HEK293 (cell line): Measurements from ENCODE around the gene PSMD7.

Experiments
- CTCF ChIP-seq: fragments of 450-650 bp; formaldehyde crosslinking; IDR thresholded peaks from 2 replicates; pipeline ENCODE4 v1.5.1; 2016; ENCODE audit warnings: missing biosample characterization, missing genetic modification characterization
- PRDM2 ChIP-seq: fragments of 450-650 bp; formaldehyde crosslinking; IDR thresholded peaks from 2 replicates; pipeline ENCODE4 v1.5.1; 2016; ENCODE audit warnings: missing biosample characterization, missing genetic modification characterization, borderline replicate concordance
- ZBTB7A ChIP-seq: fragments of 450-650 bp; formaldehyde crosslinking; IDR thresholded peaks from 2 replicates; pipeline ENCODE4 v1.5.1; 2016; ENCODE audit warnings: low read depth, missing biosample characterization, missing genetic modification characterization
- ZNF239 ChIP-seq: fragments of 450-650 bp; formaldehyde crosslinking; IDR thresholded peaks from 2 replicates; pipeline ENCODE4 v1.5.1; 2016; ENCODE audit warnings: missing biosample characterization, missing genetic modification characterization

DNA sequence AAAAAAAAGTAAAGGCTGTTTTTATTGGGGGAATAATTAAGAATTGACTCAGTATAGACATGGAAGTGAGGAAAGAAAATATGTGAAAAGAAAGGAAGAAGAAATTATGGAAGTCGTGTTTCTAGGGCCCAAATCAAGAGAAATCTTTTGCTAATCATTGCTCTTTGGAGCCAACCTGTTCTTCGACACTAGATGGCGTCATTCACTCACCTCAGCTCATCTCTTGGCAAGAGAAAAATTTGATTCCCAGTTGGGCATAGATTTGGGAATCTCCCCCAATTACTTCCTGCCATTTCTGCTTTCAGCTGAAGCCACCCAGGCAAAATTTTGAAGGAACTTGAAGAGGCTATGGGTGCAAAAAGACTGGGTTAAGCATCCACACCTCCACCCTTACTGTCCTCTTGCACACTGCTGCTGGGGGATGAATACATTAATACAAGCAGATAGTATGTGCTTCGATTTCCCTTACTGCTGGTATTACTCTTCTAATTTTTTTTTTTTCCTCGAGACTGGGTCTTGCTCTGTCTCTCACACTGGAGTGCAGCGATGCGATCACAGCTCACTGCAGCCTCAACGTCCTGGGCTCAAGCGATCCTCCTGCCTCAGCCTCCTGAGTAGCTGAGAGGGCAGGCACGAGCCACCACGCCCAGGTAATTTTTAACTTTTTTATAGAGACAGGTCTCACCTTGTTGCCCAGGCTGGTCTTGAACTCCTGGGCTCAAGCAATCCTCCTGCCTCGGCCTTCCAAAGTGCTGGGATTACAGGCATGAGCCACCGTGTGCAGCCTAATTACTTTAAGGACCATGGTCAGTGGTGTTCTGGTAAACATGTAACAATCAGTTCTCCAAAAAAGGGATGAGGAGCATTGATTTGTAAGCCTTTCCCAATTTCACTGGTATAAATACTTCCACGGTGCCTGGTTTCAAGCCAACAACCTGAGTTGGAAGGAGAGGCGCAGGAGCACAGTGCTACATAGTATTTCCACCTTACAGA lies 13.5 kb downstream of the PSMD7 start:
- TF ChIP-seq PRDM2 (tag by site-specific recombination) (no peak), CTCF (tag by site-specific recombination) (peak; percentile 64; the same call in 1 of the 2 replicates), ZNF239 (tag by site-specific recombination) (no peak), ZBTB7A (no peak)
